Smooth muscle cell (in vitro differentiated cells): ENCODE measurements around the gene ACP7. TPM values are rescaled to one million over a fixed set of nuclear protein-coding genes. Genes with fewer than 3 reads are reported as not detected.

Source experiments
- DNase-seq: peaks from one replicate; lab custom pipeline; 2025; ENCODE audit not compliant: unreplicated experiment; lab: John Stamatoyannopoulos, UW
- H2AFZ ChIP-seq: fragments of 200-600 bp; sonication (generic); 2 replicates; pipeline ENCODE4 v1.6.0; 2016; ENCODE audit warnings: antibody characterized with exemption, low read depth, mild to moderate bottlenecking
- H3F3A ChIP-seq: fragments of 200-600 bp; sonication (generic); 2 replicates; pipeline ENCODE4 v1.6.0; 2017; ENCODE audit warnings: antibody characterized with exemption, low read depth
- H3K27ac ChIP-seq: fragments of 200-600 bp; sonication (generic); 2 replicates; pipeline ENCODE4 v1.5.1; 2016; ENCODE audit warnings: low read depth, mild to moderate bottlenecking
- H3K27me3 ChIP-seq: fragments of 200-600 bp; sonication (generic); 2 replicates; pipeline ENCODE4 v1.6.1; 2016; ENCODE audit warnings: low read depth, mild to moderate bottlenecking
- H3K36me3 ChIP-seq: fragments of 200-600 bp; sonication (generic); 2 replicates; pipeline ENCODE4 v1.5.1; 2016; ENCODE audit warnings: low read depth
- H3K4me1 ChIP-seq: fragments of 200-600 bp; sonication (generic); 2 replicates; pipeline ENCODE4 v1.5.1; 2016; ENCODE audit warnings: low read depth
- H3K4me2 ChIP-seq: fragments of 200-600 bp; sonication (generic); 2 replicates; pipeline ENCODE4 v1.6.0; 2016; ENCODE audit warnings: mild to moderate bottlenecking
- H3K4me3 ChIP-seq: fragments of 200-600 bp; sonication (generic); 2 replicates; pipeline ENCODE4 v1.5.1; 2016; ENCODE audit warnings: mild to moderate bottlenecking
- H3K79me2 ChIP-seq: fragments of 200-600 bp; sonication (generic); 2 replicates; pipeline ENCODE4 v1.6.0; 2016; ENCODE audit warnings: low read depth, mild to moderate bottlenecking
- H3K9ac ChIP-seq: fragments of 200-600 bp; sonication (generic); 2 replicates; pipeline ENCODE4 v1.6.0; 2016; ENCODE audit warnings: low read depth
- H3K9me3 ChIP-seq: fragments of 200-600 bp; sonication (generic); replicated peaks from 2 replicates; pipeline ENCODE4 v1.5.1; 2016; ENCODE audit warnings: low read depth
- H4K20me1 ChIP-seq: fragments of 200-600 bp; sonication (generic); 2 replicates; pipeline ENCODE4 v1.6.0; 2016; ENCODE audit warnings: low read depth
- WGBS: methylation state at CpG from one replicate; pipeline ENCODE4 v1.1.7; 2016; ENCODE audit warnings: low lambda C conversion rate; 5-methylcytosine and 5-hydroxymethylcytosine counted together
- polyA plus RNA-seq: library from polyadenylated mRNA; unstranded; fragments of >200 nt; fragmentation: Nextera tagmentation; extraction: Ambion mirVana; gene quantifications from 2 replicates; pipeline ENCODE4 v1.2.1, GENCODE V29; 2016
- total RNA-seq: library from RNA; depleted of rRNA; stranded (reverse); fragments of >200 nt; gene quantifications from 2 replicates; pipeline ENCODE4 v1.2.3, GENCODE V29; 2014
- TF ChIP-seq, protein P1 (sequence below): fragments of 200-600 bp; sonication (generic); IDR thresholded peaks from 2 replicates; pipeline ENCODE4 v1.5.1; 2017; ENCODE audit warnings: borderline replicate concordance, mild to moderate bottlenecking, antibody characterized with exemption; ENCODE audit not compliant: insufficient read depth, poor library complexity, severe bottlenecking

Gene ACP7
- total and polyA plus RNA-seq, 2 experiments from 2014 or later, result 2.2 TPM; not detected in 1

- H3K4me3 ChIP-seq, result no peak overlapping the region
- no peaks in the 10 kb centered on the region for H4K20me1 ChIP-seq
- H3K27me3 ChIP-seq, result no peaks in the 10 kb centered on the region
- no peak overlapping the region for H3K9ac ChIP-seq
- no peaks in the 10 kb centered on the region for H3K36me3 ChIP-seq
- H3K27ac ChIP-seq, result no peak overlapping the region
- no peaks in the 10 kb centered on the region for H3K9me3 ChIP-seq
- H2AFZ ChIP-seq, result no peak overlapping the region
- no peaks in the 10 kb centered on the region for H3K79me2 ChIP-seq
- no peaks in the 10 kb centered on the region for H3F3A ChIP-seq
- DNase-seq, result no peak
- WGBS, result 86% methylated on average over 6 of the region's 6 CpGs
- no peak overlapping the region for H3K4me2 ChIP-seq
- TF ChIP-seq, protein P1, sequence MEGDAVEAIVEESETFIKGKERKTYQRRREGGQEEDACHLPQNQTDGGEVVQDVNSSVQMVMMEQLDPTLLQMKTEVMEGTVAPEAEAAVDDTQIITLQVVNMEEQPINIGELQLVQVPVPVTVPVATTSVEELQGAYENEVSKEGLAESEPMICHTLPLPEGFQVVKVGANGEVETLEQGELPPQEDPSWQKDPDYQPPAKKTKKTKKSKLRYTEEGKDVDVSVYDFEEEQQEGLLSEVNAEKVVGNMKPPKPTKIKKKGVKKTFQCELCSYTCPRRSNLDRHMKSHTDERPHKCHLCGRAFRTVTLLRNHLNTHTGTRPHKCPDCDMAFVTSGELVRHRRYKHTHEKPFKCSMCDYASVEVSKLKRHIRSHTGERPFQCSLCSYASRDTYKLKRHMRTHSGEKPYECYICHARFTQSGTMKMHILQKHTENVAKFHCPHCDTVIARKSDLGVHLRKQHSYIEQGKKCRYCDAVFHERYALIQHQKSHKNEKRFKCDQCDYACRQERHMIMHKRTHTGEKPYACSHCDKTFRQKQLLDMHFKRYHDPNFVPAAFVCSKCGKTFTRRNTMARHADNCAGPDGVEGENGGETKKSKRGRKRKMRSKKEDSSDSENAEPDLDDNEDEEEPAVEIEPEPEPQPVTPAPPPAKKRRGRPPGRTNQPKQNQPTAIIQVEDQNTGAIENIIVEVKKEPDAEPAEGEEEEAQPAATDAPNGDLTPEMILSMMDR, result no peak
- H3K4me1 ChIP-seq, result no peaks in the 10 kb centered on the region
Measured at GRCh38 chr19:39045506-39045905, 38.7 kb upstream of the ACP7 start.

- Histone ChIP-seq H3K4me1 (no peaks in the 10 kb centered on the region), H3K27ac (no peak overlapping the region), H3K4me2 (no peak overlapping the region), H3K9ac (no peak overlapping the region), H3F3A (no peaks in the 10 kb centered on the region), H3K79me2 (no peaks in the 10 kb centered on the region), H4K20me1 (no peaks in the 10 kb centered on the region), H2AFZ (no peak overlapping the region), H3K36me3 (no peaks in the 10 kb centered on the region), H3K27me3 (no peaks in the 10 kb centered on the region), H3K9me3 (no peaks in the 10 kb centered on the region), H3K4me3 (no peak overlapping the region)
- 79% methylated on average over 7 of the region's 7 CpGs for WGBS
- DNase-seq, result no peak
- TF ChIP-seq, protein P1, result no peak
Measured at GRCh38 chr19:39046037-39046821, 37.9 kb upstream of the ACP7 start.

DNA sequence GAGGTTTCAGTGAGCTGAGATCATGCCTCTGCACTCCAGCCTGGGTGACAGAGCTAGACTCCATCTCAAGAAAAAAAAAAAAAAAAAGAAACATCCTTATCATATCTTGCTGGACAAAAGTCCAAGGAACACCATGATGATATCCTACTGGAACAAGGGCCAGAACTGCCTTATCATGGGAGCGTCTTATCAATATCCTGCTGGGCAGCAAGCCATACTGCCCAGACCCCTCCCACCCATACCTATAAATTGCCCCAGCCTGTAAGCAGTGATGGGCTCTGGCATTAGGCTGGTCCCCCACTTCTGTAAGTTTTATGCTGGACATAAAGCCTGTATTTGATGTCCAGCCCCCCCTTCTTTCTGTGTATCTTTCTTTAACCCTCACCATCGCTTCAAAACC lies 37.1 kb upstream of the ACP7 start:
- TF ChIP-seq, protein P1, result no peak
- no peak overlapping the region for H3K4me2 ChIP-seq
- no peaks in the 10 kb centered on the region for H3K27me3 ChIP-seq
- H4K20me1 ChIP-seq, result no peaks in the 10 kb centered on the region
- no peaks in the 10 kb centered on the region for H3F3A ChIP-seq
- H3K9me3 ChIP-seq, result no peaks in the 10 kb centered on the region
- no peak overlapping the region for H3K9ac ChIP-seq
- WGBS, result 89% methylated on average over 2 of the region's 2 CpGs
- no peak for DNase-seq
- no peak overlapping the region for H3K4me3 ChIP-seq
- H3K79me2 ChIP-seq, result no peaks in the 10 kb centered on the region
- H3K27ac ChIP-seq, result no peak overlapping the region
- no peaks in the 10 kb centered on the region for H3K4me1 ChIP-seq
- no peaks in the 10 kb centered on the region for H3K36me3 ChIP-seq
- no peak overlapping the region for H2AFZ ChIP-seq
